Immature natural killer cell (primary cell): ENCODE results near the gene H6PD. TPM values are rescaled to one million over a fixed set of nuclear protein-coding genes. Genes with fewer than 3 reads are reported as not detected.
A peak's percentile ranks its signal among the peaks of the same experiment; 100 is the strongest.

ENCODE experiments used
- DNase-seq, 3 donors: peaks; one replicate each; pipeline ENCODE4 v3.0.0; 2022; ENCODE audit warnings: mixed read lengths in 1 of 3
- H3K27ac Mint-ChIP-seq, 6 donors: one replicate each; pipeline ENCODE4 v1.8.0; 2020; ENCODE audit warnings: mixed read lengths in 6 of 6, mild to moderate bottlenecking in 5 of 6, inconsistent platforms in 4 of 6, moderate library complexity in 3 of 6
- H3K27me3 Mint-ChIP-seq, 3 donors: one replicate each; pipeline ENCODE4 v1.8.0; 2020 to 2021; ENCODE audit warnings: low read depth in 3 of 3, mild to moderate bottlenecking in 3 of 3, mixed read lengths in 3 of 3, moderate library complexity in 3 of 3, inconsistent platforms in 1 of 3
- H3K36me3 Mint-ChIP-seq, 3 donors: one replicate each; pipeline ENCODE4 v1.8.0; 2020; ENCODE audit warnings: mixed read lengths in 3 of 3, inconsistent platforms in 2 of 3, mild to moderate bottlenecking in 2 of 3
- H3K4me1 Mint-ChIP-seq, 2 donors: one replicate each; pipeline ENCODE4 v1.8.0; 2020; ENCODE audit warnings: inconsistent platforms in 2 of 2, mild to moderate bottlenecking in 2 of 2, mixed read lengths in 2 of 2, moderate library complexity in 1 of 2
- H3K4me3 Mint-ChIP-seq, 5 donors: one replicate each; pipeline ENCODE4 v1.8.0; 2020; ENCODE audit warnings: mild to moderate bottlenecking in 5 of 5, mixed read lengths in 5 of 5, inconsistent platforms in 3 of 5, moderate library complexity in 3 of 5
- H3K9me3 Mint-ChIP-seq, 6 donors: one replicate each; pipeline ENCODE4 v1.8.0; 2020; ENCODE audit warnings: mild to moderate bottlenecking in 6 of 6, mixed read lengths in 6 of 6, inconsistent platforms in 4 of 6, moderate library complexity in 3 of 6
- polyA plus RNA-seq, 3 donors: library from polyadenylated mRNA; unstranded; fragments of 300-500 nt; fragmentation: Illumina TruSeq; gene quantifications; one replicate each; pipeline ENCODE4 v1.2.3, GENCODE V29; 2021

The H6PD gene
- polyA plus RNA-seq, 3 donors from 2014 or later: 6.2 to 15.4 (median 9.0) TPM

GRCh38 chr1:9312168-9312720 lies 77.7 kb downstream of the H6PD start:
- no peak for DNase-seq
- H3K4me3 Mint-ChIP-seq: no peak overlapping the region
- H3K36me3 Mint-ChIP-seq: no peaks in the 10 kb centered on the region
- peaks cover 0 to 2% (median 0%) of the 10 kb centered on the region in 6 donors for H3K9me3 Mint-ChIP-seq
- H3K4me1 Mint-ChIP-seq: peaks cover 0 to 5% of the 10 kb centered on the region in 2 donors
- no peak overlapping the region for H3K27ac Mint-ChIP-seq
- H3K27me3 Mint-ChIP-seq: peaks cover 3 to 10% (median 3%) of the 10 kb centered on the region in 3 donors

GRCh38 chr1:9313576-9313975 lies 79.0 kb downstream of the H6PD start:
- no peak overlapping the region for H3K4me3 Mint-ChIP-seq
- no peak for DNase-seq
- H3K27me3 Mint-ChIP-seq: peaks cover 3 to 7% (median 3%) of the 10 kb centered on the region in 3 donors
- no peak overlapping the region for H3K27ac Mint-ChIP-seq
- peaks cover 0 to 2% (median 0%) of the 10 kb centered on the region in 6 donors for H3K9me3 Mint-ChIP-seq
- H3K36me3 Mint-ChIP-seq: no peaks in the 10 kb centered on the region
- peaks cover 0 to 5% of the 10 kb centered on the region in 2 donors for H3K4me1 Mint-ChIP-seq

GRCh38 chr1:9314111-9314510 lies 79.5 kb downstream of the H6PD start:
- H3K27me3 Mint-ChIP-seq: peaks cover 2 to 7% (median 3%) of the 10 kb centered on the region in 3 donors
- H3K9me3 Mint-ChIP-seq: peaks cover 0 to 2% (median 0%) of the 10 kb centered on the region in 6 donors
- H3K4me3 Mint-ChIP-seq: no peak overlapping the region
- H3K4me1 Mint-ChIP-seq: peaks cover 0 to 5% of the 10 kb centered on the region in 2 donors
- no peaks in the 10 kb centered on the region for H3K36me3 Mint-ChIP-seq
- no peak overlapping the region for H3K27ac Mint-ChIP-seq
- no peak for DNase-seq

- Mint-ChIP-seq H3K36me3 (no peaks in the 10 kb centered on the region), H3K9me3 (peaks cover 0 to 2% (median 0%) of the 10 kb centered on the region in 6 donors), H3K27ac (no peak overlapping the region), H3K4me1 (peaks cover 0 to 5% of the 10 kb centered on the region in 2 donors), H3K27me3 (peaks cover 0 to 7% (median 3%) of the 10 kb centered on the region in 3 donors), H3K4me3 (no peak overlapping the region)
- no peak for DNase-seq
These were observed 80.3 kb downstream of the H6PD start for GRCh38 chr1:9314711-9315379.

- H3K4me3 Mint-ChIP-seq: no peak overlapping the region
- DNase-seq: no peak
- H3K27me3 Mint-ChIP-seq: peaks cover 0 to 7% (median 3%) of the 10 kb centered on the region in 3 donors
- no peaks in the 10 kb centered on the region for H3K36me3 Mint-ChIP-seq
- H3K4me1 Mint-ChIP-seq: peaks cover 0 to 5% of the 10 kb centered on the region in 2 donors
- H3K9me3 Mint-ChIP-seq: peaks cover 0 to 2% (median 0%) of the 10 kb centered on the region in 6 donors
- H3K27ac Mint-ChIP-seq: no peak overlapping the region
These were observed 81.0 kb downstream of the H6PD start for GRCh38 chr1:9315411-9316079.

- Mint-ChIP-seq H3K27ac (no peak overlapping the region), H3K4me3 (no peak overlapping the region), H3K9me3 (peaks cover 0 to 2% (median 0%) of the 10 kb centered on the region in 6 donors), H3K4me1 (peaks cover 0 to 5% of the 10 kb centered on the region in 2 donors), H3K36me3 (no peaks in the 10 kb centered on the region), H3K27me3 (peaks cover 0 to 7% (median 3%) of the 10 kb centered on the region in 3 donors)
- DNase-seq: no peak
These were observed 81.5 kb downstream of the H6PD start for GRCh38 chr1:9316080-9316444.

- H3K4me1 Mint-ChIP-seq: peaks cover 0 to 5% of the 10 kb centered on the region in 2 donors
- peaks cover 0 to 2% (median 0%) of the 10 kb centered on the region in 6 donors for H3K9me3 Mint-ChIP-seq
- H3K36me3 Mint-ChIP-seq: no peaks in the 10 kb centered on the region
- DNase-seq: no peak
- H3K27ac Mint-ChIP-seq: no peak overlapping the region
- no peak overlapping the region for H3K4me3 Mint-ChIP-seq
- peaks cover 0 to 7% (median 3%) of the 10 kb centered on the region in 3 donors for H3K27me3 Mint-ChIP-seq
These were observed 81.9 kb downstream of the H6PD start for GRCh38 chr1:9316512-9316911.

- H3K27ac Mint-ChIP-seq: peak overlapping the region in 1 of 6 donors; percentile 56
- H3K27me3 Mint-ChIP-seq: peaks cover 0 to 5% (median 3%) of the 10 kb centered on the region in 3 donors
These were observed 82.5 kb downstream of the H6PD start for GRCh38 chr1:9317072-9317471.

GRCh38 chr1:9317591-9318417 lies 83.2 kb downstream of the H6PD start:
- Mint-ChIP-seq H3K27ac (no peak overlapping the region), H3K4me3 (no peak overlapping the region), H3K9me3 (peaks cover 0 to 2% (median 0%) of the 10 kb centered on the region in 6 donors), H3K27me3 (peaks cover 0 to 5% (median under 1%) of the 10 kb centered on the region in 3 donors), H3K36me3 (no peaks in the 10 kb centered on the region), H3K4me1 (peaks cover 0 to 5% of the 10 kb centered on the region in 2 donors)
- no peak for DNase-seq

More at GRCh38 chr1:9317072-9317471, 82.5 kb downstream of the H6PD start:
- Mint-ChIP-seq H3K4me1 (peaks cover 0 to 5% of the 10 kb centered on the region in 2 donors), H3K36me3 (no peaks in the 10 kb centered on the region), H3K4me3 (no peak overlapping the region), H3K9me3 (peaks cover 0 to 2% (median 0%) of the 10 kb centered on the region in 6 donors)
- DNase-seq: no peak

- peaks cover 0 to 5% (median 0%) of the 10 kb centered on the region in 3 donors for H3K27me3 Mint-ChIP-seq
- H3K27ac Mint-ChIP-seq: no peak overlapping the region
- no peaks in the 10 kb centered on the region for H3K36me3 Mint-ChIP-seq
- peaks cover 0 to 5% of the 10 kb centered on the region in 2 donors for H3K4me1 Mint-ChIP-seq
- DNase-seq: no peak
- H3K4me3 Mint-ChIP-seq: no peak overlapping the region
- H3K9me3 Mint-ChIP-seq: peaks cover 0 to 2% (median 0%) of the 10 kb centered on the region in 6 donors
These were observed 84.7 kb downstream of the H6PD start for GRCh38 chr1:9319208-9319788.

GRCh38 chr1:9319789-9320519 lies 85.4 kb downstream of the H6PD start:
- H3K27ac Mint-ChIP-seq: no peak overlapping the region
- no peaks in the 10 kb centered on the region for H3K36me3 Mint-ChIP-seq
- peaks cover 0 to 5% of the 10 kb centered on the region in 2 donors for H3K4me1 Mint-ChIP-seq
- no peak overlapping the region for H3K4me3 Mint-ChIP-seq
- no peak for DNase-seq
- H3K27me3 Mint-ChIP-seq: peaks cover 0 to 5% (median 0%) of the 10 kb centered on the region in 3 donors
- H3K9me3 Mint-ChIP-seq: peaks cover 0 to 2% (median 0%) of the 10 kb centered on the region in 6 donors
